Activated CD8-positive, alpha-beta memory T cell treated with anti-CD3 and anti-CD28 coated beads, Interleukin-2, amount 10 ng/mL, durations not matched to agents 7 days and 5 days (primary cell): Measurements from ENCODE around the gene UBE2G1. TPM values are rescaled to one million over a fixed set of nuclear protein-coding genes. Genes with fewer than 3 reads are reported as not detected.
A peak's percentile ranks its signal among the peaks of the same experiment; 100 is the strongest.

ENCODE experiments used
- ATAC-seq: fragments of 150-1000 bp; cut with Tn5 transposase; one replicate; pipeline ENCODE4 v1.10.0; 2021; ENCODE audit warnings: moderate library complexity
- CTCF ChIA-PET: fragments of 350-600 bp; sonication (Branson Sonifier 250); formaldehyde crosslinking; loops from one replicate; lab custom pipeline; 2021; ENCODE audit warnings: antibody characterized with exemption; lab: Charles Lee
- DNase-seq: peaks from one replicate; pipeline ENCODE4 v3.0.0-alpha.2; 2020
- H3K27ac Mint-ChIP-seq: one replicate; pipeline ENCODE4 v1.8.0; 2021; ENCODE audit warnings: mild to moderate bottlenecking, mixed read lengths
- H3K27me3 Mint-ChIP-seq: one replicate; pipeline ENCODE4 v1.8.0; 2021; ENCODE audit warnings: mixed read lengths
- H3K36me3 Mint-ChIP-seq: one replicate; pipeline ENCODE4 v1.8.0; 2021; ENCODE audit warnings: mild to moderate bottlenecking, mixed read lengths
- H3K4me1 Mint-ChIP-seq: one replicate; pipeline ENCODE4 v1.8.0; 2021; ENCODE audit warnings: mixed read lengths
- H3K4me3 Mint-ChIP-seq: one replicate; pipeline ENCODE4 v1.8.0; 2021; ENCODE audit warnings: mild to moderate bottlenecking, moderate library complexity, mixed read lengths
- H3K9me3 Mint-ChIP-seq: one replicate; pipeline ENCODE4 v1.8.0; 2022; ENCODE audit warnings: low read depth, mixed read lengths
- total RNA-seq, 2 experiments: library from RNA; stranded (reverse); gene quantifications; one replicate each; pipeline ENCODE4 v1.2.3, GENCODE V29; 2021

UBE2G1 gene
- total RNA-seq, 2 experiments from 2014 or later, result 77.1 to 83.0 TPM

DNA sequence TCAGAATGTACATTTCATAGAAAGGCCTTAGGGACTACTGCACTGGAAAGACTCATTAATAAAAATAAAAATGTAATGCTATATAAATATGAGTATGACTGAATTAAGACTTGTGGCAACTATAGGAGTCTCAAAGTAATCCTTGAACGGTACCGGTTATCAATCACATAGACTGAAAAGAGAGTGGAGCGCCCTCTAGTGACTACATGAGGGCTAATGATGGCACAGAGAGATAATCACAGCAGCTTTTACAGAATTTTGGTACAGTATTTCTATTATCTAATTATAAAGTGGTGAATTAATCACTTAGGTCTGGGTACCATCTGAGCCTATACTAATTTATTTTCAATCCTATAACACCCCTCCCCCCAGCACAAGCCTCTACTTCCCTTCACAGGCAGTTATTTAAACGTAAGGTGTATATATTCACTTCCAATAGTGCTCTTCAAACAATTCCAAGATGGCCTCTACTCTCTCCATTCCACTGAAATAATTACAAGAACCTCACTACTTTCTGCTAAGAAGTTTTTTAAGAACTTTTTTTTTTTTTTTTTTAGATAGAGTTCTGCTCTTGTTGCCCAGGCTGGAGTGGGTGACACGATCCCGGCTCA, 62.0 kb downstream of the UBE2G1 start:
- H3K36me3 Mint-ChIP-seq, result peaks cover 14% of the 10 kb centered on the region
- H3K27me3 Mint-ChIP-seq, result no peaks in the 10 kb centered on the region
- DNase-seq (peak; percentile 65), ATAC-seq (peak; percentile 87)
- peaks cover 13% of the 10 kb centered on the region for H3K4me1 Mint-ChIP-seq
- H3K4me3 Mint-ChIP-seq, result no peak overlapping the region
- H3K27ac Mint-ChIP-seq, result no peak overlapping the region
- CTCF ChIA-PET, result interaction anchor here (0.7 to 2.9 kb wide), 17 partner anchors 9 to 352 kb away, joined by 3 to 9 read pairs (median 4); no protein-coding TSS in a partner anchor
- no peaks in the 10 kb centered on the region for H3K9me3 Mint-ChIP-seq

GRCh38 chr17:4301066-4301465, 65.4 kb downstream of the UBE2G1 start:
- Mint-ChIP-seq H3K9me3 (no peaks in the 10 kb centered on the region), H3K27me3 (no peaks in the 10 kb centered on the region), H3K4me3 (no peak overlapping the region), H3K4me1 (peaks cover 2% of the 10 kb centered on the region), H3K27ac (no peak overlapping the region), H3K36me3 (peaks cover 14% of the 10 kb centered on the region)
- ATAC-seq (no peak), DNase-seq (no peak)
- CTCF ChIA-PET, result interaction anchor here (0.6 kb wide), 1 partner anchor 237 kb away, joined by 3 read pairs; no protein-coding TSS in a partner anchor

DNA sequence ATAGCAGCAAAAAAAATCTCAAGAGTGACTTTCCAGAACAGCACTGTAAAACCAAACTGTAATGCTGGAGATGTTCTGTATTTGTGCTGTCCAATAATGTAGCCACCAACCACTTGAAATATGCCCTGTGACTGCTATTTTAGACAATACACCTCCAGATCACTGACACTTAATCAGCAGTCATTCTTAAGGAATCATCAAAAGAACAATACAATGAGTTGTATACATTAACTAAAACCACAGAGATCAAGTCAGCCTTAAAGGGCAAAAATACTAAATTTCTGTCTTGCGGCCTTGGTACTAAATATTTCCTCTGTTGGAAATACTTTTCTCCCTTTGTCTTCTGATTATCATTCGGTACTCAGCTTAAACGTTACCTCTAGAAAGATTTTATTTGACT, 69.1 kb downstream of the UBE2G1 start:
- no peak for DNase-seq
- H3K4me3 Mint-ChIP-seq, result no peak overlapping the region
- peaks cover 17% of the 10 kb centered on the region for H3K36me3 Mint-ChIP-seq
- H3K27me3 Mint-ChIP-seq, result no peaks in the 10 kb centered on the region
- no peak for ATAC-seq
- CTCF ChIA-PET, result interaction anchor here (1.0 kb wide), 1 partner anchor 19 kb away, joined by 4 read pairs; no protein-coding TSS in a partner anchor
- H3K4me1 Mint-ChIP-seq, result no peaks in the 10 kb centered on the region
- H3K27ac Mint-ChIP-seq, result no peak overlapping the region
- H3K9me3 Mint-ChIP-seq, result no peaks in the 10 kb centered on the region

GRCh38 chr17:4295686-4296085, 70.8 kb downstream of the UBE2G1 start:
- H3K27ac Mint-ChIP-seq, result no peak overlapping the region
- ATAC-seq (no peak), DNase-seq (no peak)
- CTCF ChIA-PET, result interaction anchor here (0.9 kb wide), 1 partner anchor 8 kb away, joined by 3 read pairs; no protein-coding TSS in a partner anchor
- no peaks in the 10 kb centered on the region for H3K9me3 Mint-ChIP-seq
- no peaks in the 10 kb centered on the region for H3K27me3 Mint-ChIP-seq
- no peak overlapping the region for H3K4me3 Mint-ChIP-seq
- H3K4me1 Mint-ChIP-seq, result no peaks in the 10 kb centered on the region
- peaks cover 12% of the 10 kb centered on the region for H3K36me3 Mint-ChIP-seq

- Mint-ChIP-seq H3K9me3 (no peaks in the 10 kb centered on the region), H3K36me3 (peaks cover 13% of the 10 kb centered on the region), H3K27me3 (no peaks in the 10 kb centered on the region), H3K4me1 (no peaks in the 10 kb centered on the region), H3K4me3 (no peak overlapping the region), H3K27ac (peak overlapping the region; percentile 4)
- ATAC-seq, result no peak
- CTCF ChIA-PET, result interaction anchor here (0.6 to 2.1 kb wide), 2 partner anchors 10 to 91 kb away, joined by 4 to 9 read pairs; no protein-coding TSS in a partner anchor
- DNase-seq, result no peak
These were observed 72.9 kb downstream of the UBE2G1 start for GRCh38 chr17:4293572-4293971.

GRCh38 chr17:4287710-4288109, 78.8 kb downstream of the UBE2G1 start:
- ATAC-seq (no peak), DNase-seq (no peak)
- Mint-ChIP-seq H3K4me1 (no peaks in the 10 kb centered on the region), H3K4me3 (no peak overlapping the region), H3K36me3 (peaks cover 21% of the 10 kb centered on the region), H3K27ac (no peak overlapping the region), H3K27me3 (no peaks in the 10 kb centered on the region), H3K9me3 (no peaks in the 10 kb centered on the region)
- CTCF ChIA-PET, result interaction anchor here (1.5 kb wide), 1 partner anchor 11 kb away, joined by 3 read pairs; no protein-coding TSS in a partner anchor

- Mint-ChIP-seq H3K36me3 (peaks cover 21% of the 10 kb centered on the region), H3K4me1 (peaks cover 15% of the 10 kb centered on the region), H3K4me3 (no peak overlapping the region), H3K27me3 (no peaks in the 10 kb centered on the region), H3K9me3 (no peaks in the 10 kb centered on the region), H3K27ac (peak overlapping the region; percentile 17)
- CTCF ChIA-PET, result interaction anchor here (1.0 kb wide), 1 partner anchor 28 kb away, joined by 3 read pairs; no protein-coding TSS in a partner anchor
- ATAC-seq (no peak), DNase-seq (no peak)
These were observed 90.0 kb downstream of the UBE2G1 start for GRCh38 chr17:4276514-4276913.

GRCh38 chr17:4272972-4273368, 93.5 kb downstream of the UBE2G1 start:
- no peak for ATAC-seq

DNA sequence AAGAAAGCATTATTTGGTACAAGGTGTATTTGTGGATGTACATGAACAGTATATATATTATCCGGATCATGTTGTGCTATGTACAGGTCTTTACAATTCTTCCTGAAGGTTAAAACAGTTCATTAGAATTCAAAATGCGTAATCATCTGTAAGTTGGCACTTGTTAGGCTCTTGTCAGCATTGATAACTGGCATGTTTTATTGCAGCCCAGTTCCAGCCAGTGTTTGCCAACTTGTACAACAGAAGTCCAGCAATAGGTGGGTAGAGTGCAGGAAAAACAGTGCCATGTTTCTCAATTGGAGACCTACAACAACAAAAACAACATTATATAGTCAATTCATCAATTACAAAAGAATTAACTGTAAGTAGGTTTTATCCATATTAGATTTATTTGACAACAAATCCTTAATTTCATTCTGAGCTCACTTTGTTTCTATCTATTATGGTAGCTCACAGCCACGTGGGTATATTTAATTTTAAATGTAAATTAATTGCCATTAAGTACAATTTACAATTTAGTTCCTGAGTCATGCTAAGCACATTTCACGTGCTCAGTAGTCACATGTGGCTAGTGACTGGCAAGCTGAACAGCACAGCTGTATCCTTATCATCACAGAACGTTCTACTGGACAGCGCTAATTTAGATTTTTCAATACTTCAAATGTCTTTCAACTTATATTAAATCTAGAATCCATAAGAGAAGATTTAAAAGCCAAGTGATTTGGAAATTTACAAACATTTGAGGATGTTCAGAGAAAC, 94.1 kb downstream of the UBE2G1 start:
- CTCF ChIA-PET, result interaction anchor here (0.6 to 2.0 kb wide), 3 partner anchors 9 to 295 kb away, joined by 3 to 5 read pairs (median 5); partner anchors contain the start of gene ANKFY1

More at GRCh38 chr17:4272972-4273368, 93.5 kb downstream of the UBE2G1 start:
- Mint-ChIP-seq H3K4me1 (peaks cover 9% of the 10 kb centered on the region), H3K4me3 (no peak overlapping the region), H3K36me3 (peaks cover 22% of the 10 kb centered on the region), H3K9me3 (no peaks in the 10 kb centered on the region), H3K27ac (peak overlapping the region; percentile 31), H3K27me3 (no peaks in the 10 kb centered on the region)
- DNase-seq, result no peak
- CTCF ChIA-PET, result interaction anchor here (1.6 to 2.0 kb wide), 2 partner anchors 10 to 58 kb away, joined by 5 read pairs; partner anchors contain the start of gene ANKFY1

DNA sequence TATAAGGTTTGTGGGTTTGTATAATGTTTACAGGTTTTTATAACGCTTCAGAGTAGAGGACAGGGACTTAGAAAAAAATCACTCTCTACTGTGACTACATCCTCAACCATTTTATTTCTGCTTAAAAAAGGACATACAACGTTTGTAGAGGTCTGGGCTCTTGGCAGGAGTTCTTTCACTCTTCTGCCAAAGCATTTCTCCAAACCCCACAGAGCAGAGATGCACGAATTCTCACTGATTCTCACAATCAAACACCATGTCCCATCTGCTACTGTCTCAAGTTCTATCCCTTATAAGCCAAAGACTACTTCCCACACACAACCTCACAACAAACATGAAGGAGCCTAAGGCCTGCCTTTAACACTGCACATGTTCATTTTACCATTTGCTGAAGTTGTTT, 95.7 kb downstream of the UBE2G1 start:
- CTCF ChIA-PET, result interaction anchor here (0.7 kb wide), 1 partner anchor 13 kb away, joined by 3 read pairs; no protein-coding TSS in a partner anchor

More for the DNA sequence above, 94.1 kb downstream of the UBE2G1 start:
- no peaks in the 10 kb centered on the region for H3K27me3 Mint-ChIP-seq
- H3K36me3 Mint-ChIP-seq, result peaks cover 22% of the 10 kb centered on the region
- H3K9me3 Mint-ChIP-seq, result no peaks in the 10 kb centered on the region
- H3K4me1 Mint-ChIP-seq, result peaks cover 7% of the 10 kb centered on the region
- ATAC-seq (no peak), DNase-seq (no peak)
- no peak overlapping the region for H3K4me3 Mint-ChIP-seq
- H3K27ac Mint-ChIP-seq, result no peak overlapping the region

DNA sequence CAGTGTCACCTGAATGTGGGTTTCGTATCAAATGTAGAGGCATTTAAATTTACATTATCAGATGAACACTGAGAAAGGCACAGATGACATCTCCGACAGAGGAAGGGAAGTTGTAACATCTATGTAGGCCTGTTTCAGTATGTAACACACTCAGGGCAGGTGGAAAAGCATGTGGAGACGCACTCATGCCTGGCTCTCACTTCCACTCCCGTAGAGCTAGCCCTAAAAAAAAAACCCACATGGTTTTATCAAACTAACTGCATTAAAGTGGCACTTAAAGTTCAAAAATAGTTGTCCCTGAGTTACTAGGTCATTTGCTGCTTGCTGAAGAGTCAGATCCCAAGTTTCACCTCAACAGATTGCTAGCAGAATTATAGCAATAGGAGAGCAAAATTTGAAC, 96.6 kb downstream of the UBE2G1 start:
- H3K36me3 Mint-ChIP-seq, result peaks cover 19% of the 10 kb centered on the region
- H3K9me3 Mint-ChIP-seq, result no peaks in the 10 kb centered on the region
- CTCF ChIA-PET, result interaction anchor here (0.7 kb wide), 1 partner anchor 12 kb away, joined by 3 read pairs; no protein-coding TSS in a partner anchor

More for the DNA sequence above, 95.7 kb downstream of the UBE2G1 start:
- Mint-ChIP-seq H3K36me3 (peaks cover 20% of the 10 kb centered on the region), H3K27ac (peak overlapping the region; percentile 1), H3K4me3 (no peak overlapping the region), H3K9me3 (no peaks in the 10 kb centered on the region), H3K27me3 (no peaks in the 10 kb centered on the region), H3K4me1 (peaks cover under 1% of the 10 kb centered on the region)
- ATAC-seq, result no peak
- DNase-seq, result no peak

DNA sequence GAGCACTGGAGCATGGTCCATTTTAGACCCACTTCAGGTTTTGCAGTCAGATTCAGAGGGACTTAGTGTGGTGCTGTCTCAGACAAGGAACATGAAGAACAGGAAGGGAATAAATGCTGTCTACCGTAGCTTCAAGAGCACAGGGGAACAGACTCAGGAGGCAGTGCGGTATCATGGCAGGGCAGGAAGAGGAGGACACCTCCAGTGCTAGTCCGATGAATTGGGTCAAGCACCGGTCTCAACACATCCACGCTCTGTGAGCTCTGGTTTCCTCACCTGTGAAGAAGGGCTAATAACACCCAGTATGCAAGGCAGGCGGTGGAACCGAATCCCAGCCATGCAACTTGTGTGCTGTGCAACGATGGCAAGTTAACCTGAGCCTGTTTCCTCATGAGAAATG, 99.1 kb downstream of the UBE2G1 start:
- Mint-ChIP-seq H3K27me3 (no peaks in the 10 kb centered on the region), H3K27ac (no peak overlapping the region), H3K4me3 (no peak overlapping the region), H3K4me1 (peaks cover 24% of the 10 kb centered on the region), H3K36me3 (peaks cover 24% of the 10 kb centered on the region), H3K9me3 (no peaks in the 10 kb centered on the region)
- no peak for DNase-seq
- CTCF ChIA-PET, result no interaction called here
- no peak for ATAC-seq

More for the DNA sequence above, 96.6 kb downstream of the UBE2G1 start:
- ATAC-seq, result no peak
- DNase-seq, result no peak
- H3K27me3 Mint-ChIP-seq, result no peaks in the 10 kb centered on the region
- no peak overlapping the region for H3K27ac Mint-ChIP-seq
- peaks cover 6% of the 10 kb centered on the region for H3K4me1 Mint-ChIP-seq
- no peak overlapping the region for H3K4me3 Mint-ChIP-seq

GRCh38 chr17:4266550-4266949, 99.9 kb downstream of the UBE2G1 start:
- DNase-seq (no peak), ATAC-seq (no peak)
- Mint-ChIP-seq H3K4me1 (peaks cover 32% of the 10 kb centered on the region), H3K36me3 (peaks cover 27% of the 10 kb centered on the region), H3K27ac (no peak overlapping the region), H3K27me3 (no peaks in the 10 kb centered on the region), H3K9me3 (peaks cover 2% of the 10 kb centered on the region), H3K4me3 (no peak overlapping the region)
- CTCF ChIA-PET, result interaction anchor here (3.0 kb wide), 1 partner anchor 37 kb away, joined by 9 read pairs; no protein-coding TSS in a partner anchor
